22Rv1 (cell line): ENCODE measurements around the gene SPOCK3.

Experiments used
- ZFX ChIP-seq: fragments of 450-650 bp; IDR thresholded peaks from 2 replicates; pipeline ENCODE4 v1.6.1; 2017; ENCODE audit warnings: antibody characterized with exemption, borderline replicate concordance
- TF ChIP-seq, protein P1 (sequence below): fragments of 450-650 bp; IDR thresholded peaks from 2 replicates; pipeline ENCODE4 v1.5.1; 2017; ENCODE audit warnings: mild to moderate bottlenecking

DNA sequence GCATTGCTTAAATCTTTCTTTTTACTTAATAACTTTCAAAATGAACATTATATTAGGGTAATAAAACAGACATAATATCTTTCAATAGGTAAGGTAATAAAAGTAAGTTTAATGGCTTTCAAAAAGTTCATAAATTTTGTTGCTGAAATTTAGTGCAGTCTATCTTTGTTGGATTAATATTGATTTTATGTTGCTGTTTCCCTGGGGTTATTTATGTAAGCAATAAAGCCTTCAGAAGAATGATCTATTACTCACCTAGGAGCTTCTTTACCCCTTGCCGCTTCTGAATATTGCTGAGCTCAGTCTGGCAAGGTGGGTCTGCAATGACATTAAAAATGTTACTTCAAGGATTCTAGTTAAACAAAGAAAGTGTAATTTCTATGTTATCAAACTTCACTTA is 492.6 kb downstream of the SPOCK3 start:
- TF ChIP-seq, protein P1, sequence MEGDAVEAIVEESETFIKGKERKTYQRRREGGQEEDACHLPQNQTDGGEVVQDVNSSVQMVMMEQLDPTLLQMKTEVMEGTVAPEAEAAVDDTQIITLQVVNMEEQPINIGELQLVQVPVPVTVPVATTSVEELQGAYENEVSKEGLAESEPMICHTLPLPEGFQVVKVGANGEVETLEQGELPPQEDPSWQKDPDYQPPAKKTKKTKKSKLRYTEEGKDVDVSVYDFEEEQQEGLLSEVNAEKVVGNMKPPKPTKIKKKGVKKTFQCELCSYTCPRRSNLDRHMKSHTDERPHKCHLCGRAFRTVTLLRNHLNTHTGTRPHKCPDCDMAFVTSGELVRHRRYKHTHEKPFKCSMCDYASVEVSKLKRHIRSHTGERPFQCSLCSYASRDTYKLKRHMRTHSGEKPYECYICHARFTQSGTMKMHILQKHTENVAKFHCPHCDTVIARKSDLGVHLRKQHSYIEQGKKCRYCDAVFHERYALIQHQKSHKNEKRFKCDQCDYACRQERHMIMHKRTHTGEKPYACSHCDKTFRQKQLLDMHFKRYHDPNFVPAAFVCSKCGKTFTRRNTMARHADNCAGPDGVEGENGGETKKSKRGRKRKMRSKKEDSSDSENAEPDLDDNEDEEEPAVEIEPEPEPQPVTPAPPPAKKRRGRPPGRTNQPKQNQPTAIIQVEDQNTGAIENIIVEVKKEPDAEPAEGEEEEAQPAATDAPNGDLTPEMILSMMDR: no peak
- TF ChIP-seq ZFX: no peak
